B cell (primary cell): Measurements from ENCODE around the gene TPSAB1. TPM values are rescaled to one million over a fixed set of nuclear protein-coding genes. Genes with fewer than 3 reads are reported as not detected.

Experiments used
- ATAC-seq: fragments of 200-7000 bp; cut with Tn5 transposase; one replicate; pipeline ENCODE4 v1.10.0; 2021; ENCODE audit warnings: low read depth, mild to moderate bottlenecking, moderate number of reproducible peaks, moderate library complexity
- CTCF ChIA-PET: fragments of 350-600 bp; sonication (Branson Sonifier 250); formaldehyde crosslinking; loops from one replicate; lab custom pipeline; 2021; ENCODE audit warnings: antibody characterized with exemption, inconsistent platforms; lab: Charles Lee
- POLR2A ChIA-PET: fragments of 350-600 bp; sonication (Branson Sonifier 250); formaldehyde crosslinking; loops from one replicate; lab custom pipeline; 2021; ENCODE audit warnings: antibody characterized with exemption; lab: Charles Lee
- DNase-seq: peaks from one replicate; pipeline ENCODE4 v3.0.0; 2013
- H2AFZ ChIP-seq: 2 replicates; pipeline ENCODE4 v1.6.1; 2012; ENCODE audit warnings: mild to moderate bottlenecking, low read depth, low read length; ENCODE audit not compliant: insufficient read depth, poor library complexity, severe bottlenecking
- H3K27ac ChIP-seq, 2 donors: 1 replicate in 1 of 2; 2 replicates in 1 of 2; pipeline ENCODE4 v1.5.1; 2012 to 2013; ENCODE audit warnings: low read length in 2 of 2, mild to moderate bottlenecking in 2 of 2, moderate library complexity in 1 of 2
- H3K27me3 ChIP-seq, 4 experiments: fragments of 200-600 bp in 1 of 4; sonication (generic) in 1 of 4; replicated peaks in 1 of 4; 1 replicate in 2 of 4; 2 replicates in 2 of 4; pipeline versions ENCODE4 v1.6.1 to v1.7.0; 2013 to 2016; ENCODE audit warnings: low read length in 3 of 4, mild to moderate bottlenecking in 2 of 4, mixed read lengths in 1 of 4, moderate library complexity in 1 of 4; ENCODE audit not compliant: insufficient read depth in 4 of 4, control insufficient read depth in 3 of 4; ENCODE audit errors: control extremely low read depth in 1 of 4
- H3K36me3 ChIP-seq, 2 experiments: replicated peaks in 1 of 2; 1 replicate in 1 of 2; 2 replicates in 1 of 2; pipeline versions ENCODE4 v1.6.1 to v1.7.1; 2013; ENCODE audit warnings: low read length in 1 of 2; ENCODE audit not compliant: insufficient read depth in 2 of 2, control insufficient read depth in 1 of 2; ENCODE audit errors: control extremely low read depth in 1 of 2, extremely low read depth in 1 of 2
- H3K4me1 ChIP-seq, 2 donors: fragments of 200-600 bp in 1 of 2; sonication (generic) in 1 of 2; 1 replicate in 1 of 2; 2 replicates in 1 of 2; pipeline versions ENCODE4 v1.5.1 to v1.6.1; 2013 to 2017; ENCODE audit warnings: low read length in 2 of 2; ENCODE audit not compliant: control insufficient read depth in 2 of 2, insufficient read depth in 2 of 2
- H3K4me2 ChIP-seq: replicated peaks from 2 replicates; pipeline ENCODE3; 2012; ENCODE audit warnings: mild to moderate bottlenecking, low read depth, low read length; ENCODE audit not compliant: poor library complexity, severe bottlenecking
- H3K4me3 ChIP-seq, 5 experiments: fragments of 200-600 bp in 1 of 5; sonication (generic) in 1 of 5; 1 replicate in 3 of 5; 2 replicates in 2 of 5; pipeline versions ENCODE4 v1.5.1 to v1.7.0; 2011 to 2016; ENCODE audit warnings: low read length in 4 of 5, mild to moderate bottlenecking in 4 of 5, low read depth in 2 of 5, control low read depth in 1 of 5, moderate library complexity in 1 of 5; ENCODE audit not compliant: insufficient read depth in 1 of 5; ENCODE audit errors: control extremely low read depth in 1 of 5, extremely low read depth in 1 of 5
- H3K79me2 ChIP-seq: fragments of 200-600 bp; sonication (generic); one replicate; pipeline ENCODE4 v1.6.0; 2016; ENCODE audit warnings: low read length; ENCODE audit not compliant: control insufficient read depth, insufficient read depth
- H3K9ac ChIP-seq: fragments of 200-600 bp; sonication (generic); 2 replicates; pipeline ENCODE4 v1.6.1; 2017; ENCODE audit warnings: mild to moderate bottlenecking, low read length, moderate library complexity
- H3K9me3 ChIP-seq, 3 donors: one replicate each; pipeline versions ENCODE4 v1.6.1 to v1.7.1; 2013; ENCODE audit warnings: low read length in 2 of 3; ENCODE audit not compliant: control insufficient read depth in 2 of 3, insufficient read depth in 1 of 3; ENCODE audit errors: control extremely low read depth in 1 of 3
- H4K20me1 ChIP-seq: 2 replicates; pipeline ENCODE4 v1.6.0; 2012; ENCODE audit warnings: mild to moderate bottlenecking, low read length; ENCODE audit not compliant: insufficient read depth, control insufficient read depth, poor library complexity, severe bottlenecking
- H3K27ac Mint-ChIP-seq: one replicate; pipeline ENCODE4 v1.8.0; 2021; ENCODE audit warnings: mixed read lengths
- H3K27me3 Mint-ChIP-seq: one replicate; pipeline ENCODE4 v1.8.0; 2021; ENCODE audit warnings: mixed read lengths
- H3K4me1 Mint-ChIP-seq: one replicate; pipeline ENCODE4 v1.8.0; 2021; ENCODE audit warnings: mixed read lengths
- H3K4me3 Mint-ChIP-seq: one replicate; pipeline ENCODE4 v1.8.0; 2021; ENCODE audit warnings: mixed read lengths
- H3K9me3 Mint-ChIP-seq: one replicate; pipeline ENCODE4 v1.8.0; 2022; ENCODE audit warnings: mixed read lengths; ENCODE audit not compliant: insufficient read depth
- CTCF ChIP-seq: fragments of 200-600 bp; IDR thresholded peaks from one replicate; pipeline ENCODE4 v1.8.0; 2022; ENCODE audit warnings: antibody characterized with exemption, mild to moderate bottlenecking
- EZH2 ChIP-seq: IDR thresholded peaks from 2 replicates; pipeline ENCODE4 v1.6.1; 2012; ENCODE audit warnings: borderline replicate concordance, low read depth, mild to moderate bottlenecking, moderate library complexity, low read length; ENCODE audit not compliant: insufficient read depth, poor library complexity, severe bottlenecking
- WGBS: methylation state at CpG from one replicate; pipeline ENCODE4 v1.1.5; 2013; ENCODE audit warnings: missing lambda C conversion rate; ENCODE audit not compliant: insufficient coverage; 5-methylcytosine and 5-hydroxymethylcytosine counted together
- intact Hi-C: fragments of 100-400 bp; cut with micrococcal nuclease; formaldehyde crosslinking; loops from one replicate; pipeline ENCODE4 v1.10.0; 2022
- polyA plus RNA-seq: library from polyadenylated mRNA; depleted of rRNA; stranded (reverse); fragments of >200 nt; gene quantifications from 2 replicates; pipeline ENCODE4 v1.2.3, GENCODE V29; 2012
- total RNA-seq, 2 donors: library from RNA; stranded (reverse); fragments of 120-200 nt in 1 of 2; gene quantifications; 1 replicate in 1 of 2; 2 replicates in 1 of 2; pipeline versions ENCODE4 v1.2.3 to v1.2.4, GENCODE V29; 2013 to 2022

TPSAB1 gene
- total and polyA plus RNA-seq, 2 donors (not counting 1 experiment from before 2014, with no cell fraction given), result not detected

GRCh38 chr16:1277617-1278282 lies 37.2 kb downstream of the TPSAB1 start:
- intact Hi-C loops, result no loop called here
- no peak overlapping the region for H3K9ac ChIP-seq
- Mint-ChIP-seq H3K27ac (no peak overlapping the region), H3K4me3 (no peak overlapping the region), H3K9me3 (no peaks in the 10 kb centered on the region), H3K27me3 (peaks cover 14% of the 10 kb centered on the region), H3K4me1 (no peaks in the 10 kb centered on the region)
- no peak overlapping the region for H2AFZ ChIP-seq
- ChIA-PET POLR2A (no interaction called here), CTCF (interaction anchor here (0.6 kb wide), 1 partner anchor 218 kb away, joined by 3 read pairs; no protein-coding TSS in a partner anchor)
- H4K20me1 ChIP-seq, result no peaks in the 10 kb centered on the region
- no peak overlapping the region for H3K27ac ChIP-seq
- no peaks in the 10 kb centered on the region for H3K79me2 ChIP-seq
- no peak for TF ChIP-seq EZH2
- no peak for TF ChIP-seq CTCF
- H3K4me1 ChIP-seq, result no peaks in the 10 kb centered on the region
- H3K27me3 ChIP-seq, result peaks cover 0 to 9% (median 0%) of the 10 kb centered on the region in 4 experiments
- no peak overlapping the region for H3K4me2 ChIP-seq
- no peaks in the 10 kb centered on the region for H3K36me3 ChIP-seq
- WGBS, result 54% methylated on average over 20 of the region's 21 CpGs
- ATAC-seq (no peak), DNase-seq (no peak)
- no peaks in the 10 kb centered on the region for H3K9me3 ChIP-seq
- no peak overlapping the region for H3K4me3 ChIP-seq

DNA sequence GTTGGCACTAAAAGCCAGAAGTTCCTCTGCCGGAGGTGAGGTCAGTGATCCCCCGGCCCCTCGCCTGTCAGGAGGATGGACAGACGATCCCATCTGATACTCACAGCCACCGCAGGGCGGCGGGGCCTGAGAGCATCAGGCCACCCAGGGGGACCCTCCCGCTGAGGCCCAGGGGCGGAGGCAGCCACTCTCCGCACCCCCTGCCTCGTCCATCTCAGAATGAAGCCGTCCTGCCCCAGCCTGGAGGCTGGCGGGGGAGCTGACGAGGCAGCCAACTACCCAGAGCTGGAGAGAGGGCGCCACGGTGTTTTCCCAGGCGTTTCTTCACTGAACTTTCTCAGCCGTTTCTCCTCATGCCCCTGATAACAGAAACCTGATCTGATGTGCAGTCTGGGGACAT lies 38.0 kb downstream of the TPSAB1 start:
- H3K27ac ChIP-seq, result no peak overlapping the region

More for the DNA sequence above, 38.0 kb downstream of the TPSAB1 start:
- ATAC-seq, result no peak
- no peak overlapping the region for H2AFZ ChIP-seq
- no peak overlapping the region for H3K4me2 ChIP-seq
- no peak for DNase-seq
- no peaks in the 10 kb centered on the region for H3K36me3 ChIP-seq
- Mint-ChIP-seq H3K4me3 (no peak overlapping the region), H3K4me1 (peaks cover 2% of the 10 kb centered on the region), H3K27me3 (peaks cover 12% of the 10 kb centered on the region), H3K9me3 (no peaks in the 10 kb centered on the region), H3K27ac (no peak overlapping the region)
- no peak for TF ChIP-seq EZH2
- no peak for TF ChIP-seq CTCF
- ChIA-PET CTCF (no interaction called here), POLR2A (no interaction called here)
- WGBS, result 41% methylated on average over 18 of the region's 18 CpGs
- no peaks in the 10 kb centered on the region for H4K20me1 ChIP-seq
- intact Hi-C loops, result no loop called here
- H3K9me3 ChIP-seq, result no peaks in the 10 kb centered on the region
- H3K9ac ChIP-seq, result no peak overlapping the region
- H3K4me3 ChIP-seq, result no peak overlapping the region
- no peaks in the 10 kb centered on the region for H3K4me1 ChIP-seq
- no peaks in the 10 kb centered on the region for H3K79me2 ChIP-seq
- peaks cover 0 to 6% (median 0%) of the 10 kb centered on the region in 4 experiments for H3K27me3 ChIP-seq
